Subcutaneous adipose tissue (tissue), 4 donors: ENCODE data around the gene KAZN. TPM values are rescaled to one million over a fixed set of nuclear protein-coding genes. Genes with fewer than 3 reads are reported as not detected.

Source experiments
- total RNA-seq, 4 donors: library from RNA; depleted of rRNA; stranded (reverse); fragments of >200 nt; gene quantifications; one replicate each; pipeline ENCODE4 v1.1.0, GENCODE V29; 2016
- TF ChIP-seq, protein P1 (sequence below): fragments of 450-650 bp; IDR thresholded peaks from one replicate; pipeline ENCODE4 v1.5.1; 2016; ENCODE audit warnings: low read depth, mild to moderate bottlenecking, control low read depth, antibody characterized with exemption, moderate library complexity

The KAZN gene
- total RNA-seq, 4 donors from 2014 or later: 7.5 to 22.2 (median 10.4) TPM

DNA sequence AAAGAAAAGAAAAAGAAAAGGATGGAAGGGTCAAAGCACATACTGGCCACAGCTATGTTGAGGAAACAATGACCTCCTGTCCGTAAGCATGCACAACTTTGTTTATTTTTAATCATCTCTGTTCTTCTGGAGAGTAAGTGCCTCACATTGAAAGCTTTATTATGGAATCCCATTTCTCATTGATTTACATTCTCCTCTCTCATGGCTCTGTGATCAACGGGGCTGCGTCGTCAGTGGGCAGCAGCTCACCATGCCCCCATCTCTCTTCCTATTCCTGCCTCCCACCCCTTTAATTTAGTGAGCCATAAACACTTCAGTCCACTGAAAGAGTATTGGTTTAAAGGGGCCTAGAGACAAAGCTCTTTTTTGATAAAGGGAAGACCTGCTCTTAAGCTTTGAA, 98.9 kb downstream of the KAZN start:
- TF ChIP-seq, protein P1, sequence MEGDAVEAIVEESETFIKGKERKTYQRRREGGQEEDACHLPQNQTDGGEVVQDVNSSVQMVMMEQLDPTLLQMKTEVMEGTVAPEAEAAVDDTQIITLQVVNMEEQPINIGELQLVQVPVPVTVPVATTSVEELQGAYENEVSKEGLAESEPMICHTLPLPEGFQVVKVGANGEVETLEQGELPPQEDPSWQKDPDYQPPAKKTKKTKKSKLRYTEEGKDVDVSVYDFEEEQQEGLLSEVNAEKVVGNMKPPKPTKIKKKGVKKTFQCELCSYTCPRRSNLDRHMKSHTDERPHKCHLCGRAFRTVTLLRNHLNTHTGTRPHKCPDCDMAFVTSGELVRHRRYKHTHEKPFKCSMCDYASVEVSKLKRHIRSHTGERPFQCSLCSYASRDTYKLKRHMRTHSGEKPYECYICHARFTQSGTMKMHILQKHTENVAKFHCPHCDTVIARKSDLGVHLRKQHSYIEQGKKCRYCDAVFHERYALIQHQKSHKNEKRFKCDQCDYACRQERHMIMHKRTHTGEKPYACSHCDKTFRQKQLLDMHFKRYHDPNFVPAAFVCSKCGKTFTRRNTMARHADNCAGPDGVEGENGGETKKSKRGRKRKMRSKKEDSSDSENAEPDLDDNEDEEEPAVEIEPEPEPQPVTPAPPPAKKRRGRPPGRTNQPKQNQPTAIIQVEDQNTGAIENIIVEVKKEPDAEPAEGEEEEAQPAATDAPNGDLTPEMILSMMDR: no peak

DNA sequence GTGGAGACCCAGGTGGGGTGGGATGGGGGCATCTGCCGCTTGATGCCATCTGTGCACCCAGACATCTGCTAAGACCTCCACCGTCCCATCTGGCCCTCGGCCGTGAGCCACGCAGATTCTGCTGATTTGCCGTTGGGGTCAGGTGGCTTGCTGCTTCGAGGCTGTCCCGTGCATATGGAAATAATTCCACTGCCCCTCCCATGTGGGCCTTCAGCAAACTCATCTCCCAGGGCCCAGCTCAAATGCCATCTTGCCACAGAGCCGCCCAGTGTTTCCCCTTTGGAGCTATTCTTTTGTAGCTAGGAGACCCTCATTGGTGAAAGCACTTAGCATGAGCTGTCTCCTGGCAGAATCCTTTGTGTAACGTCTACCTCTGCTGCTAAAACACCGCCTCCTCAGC, 99.8 kb downstream of the KAZN start:
- TF ChIP-seq, protein P1: no peak

DNA sequence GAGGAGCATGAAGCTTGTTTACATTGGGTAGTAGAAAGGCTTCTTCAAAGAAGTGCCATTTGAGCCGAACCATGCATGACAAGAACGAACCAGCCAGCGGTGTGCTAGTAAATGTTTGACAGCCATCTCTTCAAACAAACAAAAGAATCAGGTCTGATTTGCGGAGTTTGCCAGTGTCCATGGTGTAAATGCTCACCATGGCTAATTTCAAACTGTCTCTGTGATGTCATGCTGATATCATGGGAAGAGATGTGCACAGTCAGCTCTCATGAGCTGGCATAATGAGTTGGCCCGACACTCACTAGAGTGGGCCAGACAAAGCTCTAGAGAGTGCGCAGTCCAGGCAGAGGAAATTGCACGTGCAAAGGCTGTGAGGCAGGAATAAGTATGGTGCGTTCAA, 101.1 kb downstream of the KAZN start:
- TF ChIP-seq, protein P1: no peak

DNA sequence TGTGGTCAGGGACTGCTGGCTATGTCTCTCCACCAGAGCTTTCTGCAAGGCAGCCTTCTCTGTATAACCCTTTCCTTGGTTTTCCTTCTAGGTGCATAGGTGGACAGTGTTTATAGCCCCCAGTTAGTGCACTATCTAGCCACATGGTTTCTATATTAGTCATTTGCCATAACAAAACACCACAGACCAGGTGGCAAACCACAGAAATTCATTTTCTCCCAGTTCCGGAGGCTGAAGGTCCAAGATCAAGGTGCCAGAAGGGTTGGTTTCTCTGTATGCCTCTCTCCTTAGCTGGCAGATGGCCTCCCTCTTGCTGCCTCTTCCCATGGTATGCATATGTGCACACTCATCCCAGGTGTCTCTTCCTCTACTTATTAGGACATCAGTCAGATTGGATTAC, 106.4 kb downstream of the KAZN start:
- TF ChIP-seq, protein P1: no peak

DNA sequence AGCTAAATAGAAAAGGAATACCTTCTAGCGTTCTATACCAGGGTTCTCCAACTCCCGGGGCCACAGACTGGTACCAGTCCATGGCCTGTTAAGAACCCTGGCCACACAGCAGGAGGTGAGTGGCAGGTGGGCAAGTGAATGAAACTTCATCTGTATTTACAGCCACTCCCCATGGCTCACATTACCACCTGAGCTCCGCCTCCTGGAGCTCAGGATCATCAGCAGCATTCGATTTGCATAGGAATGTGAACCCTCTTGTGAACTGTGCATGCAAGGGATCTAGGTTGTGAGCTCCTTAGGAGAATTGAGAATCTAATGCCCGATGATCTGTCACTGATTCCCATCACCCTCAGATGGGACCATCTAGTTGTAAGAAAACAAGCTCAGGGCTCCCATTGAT, 107.3 kb downstream of the KAZN start:
- TF ChIP-seq, protein P1: no peak

DNA sequence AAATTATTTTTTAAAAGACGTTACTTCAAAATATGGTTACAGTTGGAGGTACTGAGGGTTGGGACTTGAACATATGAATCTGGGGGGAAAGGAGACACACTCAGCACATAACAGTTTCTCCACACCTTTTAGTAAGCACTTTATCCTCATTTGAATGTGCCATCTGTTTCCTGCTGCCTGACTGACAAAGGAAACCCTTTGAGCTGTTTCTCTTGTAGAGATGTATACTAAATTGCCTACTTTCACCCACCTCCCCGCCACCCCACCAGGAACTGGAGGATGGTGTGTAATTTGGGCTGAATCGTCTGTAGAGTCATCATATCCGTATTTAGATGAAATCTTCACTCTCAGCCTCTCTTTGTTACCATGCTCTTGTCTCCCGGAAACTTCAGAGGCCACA, 108.1 kb downstream of the KAZN start:
- TF ChIP-seq, protein P1: no peak

DNA sequence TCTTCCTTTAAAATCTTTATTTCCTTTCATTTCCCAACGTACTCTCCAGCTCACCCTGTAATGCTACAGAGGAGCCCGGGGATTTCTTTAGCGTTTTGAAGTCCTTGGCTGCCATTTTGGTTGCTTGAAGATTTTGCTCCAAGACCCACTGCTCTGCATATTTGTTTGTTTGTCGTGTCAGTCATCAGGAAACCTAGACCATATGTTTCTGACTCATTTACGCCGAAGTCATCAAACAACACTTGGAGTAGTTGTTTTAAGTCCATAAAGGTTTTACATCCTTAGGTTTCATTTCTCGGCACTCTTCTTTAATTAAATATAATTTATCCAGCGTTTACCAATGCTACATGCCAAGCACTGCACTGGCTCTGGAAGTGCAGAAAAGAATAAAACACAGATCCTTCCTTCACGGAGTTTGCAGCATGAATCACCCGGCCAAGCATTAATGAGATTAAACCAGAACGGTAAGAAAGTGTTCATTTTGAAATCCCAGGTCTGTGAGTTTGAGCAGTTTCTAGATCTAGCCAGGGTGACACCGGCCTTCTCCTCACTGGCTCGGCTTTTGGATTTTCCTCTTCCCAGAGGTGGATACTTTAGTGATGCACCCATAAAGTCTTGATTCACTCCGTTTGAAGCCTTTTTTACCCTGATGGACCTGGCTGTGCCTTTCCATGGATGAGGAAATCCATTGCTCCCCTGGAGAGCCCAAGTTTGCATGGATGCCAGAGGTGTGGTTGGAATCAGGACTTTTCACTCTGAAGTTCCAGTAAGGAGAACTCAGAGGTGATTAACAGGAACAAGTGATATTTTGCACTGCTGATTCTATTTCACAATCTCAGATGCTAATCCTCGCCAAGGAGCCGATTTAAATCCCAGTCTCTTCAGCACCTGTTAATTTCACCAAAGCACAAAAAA, 109.3 kb downstream of the KAZN start:
- TF ChIP-seq, protein P1: no peak
